SH-SY5Y (cell line): ENCODE results near the gene MYOCOS.

Experiments
- GATA2 ChIP-seq: IDR thresholded peaks from 2 replicates; pipeline ENCODE4 v1.6.1; 2011; ENCODE audit warnings: mild to moderate bottlenecking, low read depth, low read length
- GATA3 ChIP-seq: IDR thresholded peaks from 2 replicates; pipeline ENCODE4 v1.6.1; 2011; ENCODE audit warnings: low read depth, mild to moderate bottlenecking, low read length, moderate library complexity

DNA sequence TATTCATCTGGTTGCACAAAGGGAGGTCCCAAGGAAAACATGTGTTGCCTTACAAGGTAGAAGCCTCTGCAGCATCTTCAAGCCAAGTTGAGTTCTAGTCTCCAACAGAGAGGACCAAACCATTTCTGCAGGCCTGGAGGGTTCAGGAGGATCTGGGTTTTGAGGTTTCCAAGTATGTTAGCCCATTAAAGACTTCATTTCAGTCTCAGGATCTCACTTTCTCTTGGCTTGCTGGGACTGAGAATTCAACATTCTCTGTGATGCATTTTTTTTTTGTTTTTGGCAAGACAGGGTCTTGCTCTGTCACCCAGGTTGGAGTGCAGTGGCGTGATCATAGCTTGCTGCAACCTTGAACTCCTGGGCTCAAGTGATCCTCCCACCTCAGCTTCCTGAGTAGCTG is 8.8 kb upstream of the MYOCOS start:
- TF ChIP-seq GATA3 = no peak
- TF ChIP-seq GATA2 = no peak
